NCI-H1436 treated with DMSO at 0.1 percent for 48 hours (cell line): ENCODE measurements around the gene CCDC33.

ENCODE experiments used
- DNase-seq: peaks from one replicate; lab custom pipeline; 2025; lab: John Stamatoyannopoulos, UW

The CCDC33 gene

DNA sequence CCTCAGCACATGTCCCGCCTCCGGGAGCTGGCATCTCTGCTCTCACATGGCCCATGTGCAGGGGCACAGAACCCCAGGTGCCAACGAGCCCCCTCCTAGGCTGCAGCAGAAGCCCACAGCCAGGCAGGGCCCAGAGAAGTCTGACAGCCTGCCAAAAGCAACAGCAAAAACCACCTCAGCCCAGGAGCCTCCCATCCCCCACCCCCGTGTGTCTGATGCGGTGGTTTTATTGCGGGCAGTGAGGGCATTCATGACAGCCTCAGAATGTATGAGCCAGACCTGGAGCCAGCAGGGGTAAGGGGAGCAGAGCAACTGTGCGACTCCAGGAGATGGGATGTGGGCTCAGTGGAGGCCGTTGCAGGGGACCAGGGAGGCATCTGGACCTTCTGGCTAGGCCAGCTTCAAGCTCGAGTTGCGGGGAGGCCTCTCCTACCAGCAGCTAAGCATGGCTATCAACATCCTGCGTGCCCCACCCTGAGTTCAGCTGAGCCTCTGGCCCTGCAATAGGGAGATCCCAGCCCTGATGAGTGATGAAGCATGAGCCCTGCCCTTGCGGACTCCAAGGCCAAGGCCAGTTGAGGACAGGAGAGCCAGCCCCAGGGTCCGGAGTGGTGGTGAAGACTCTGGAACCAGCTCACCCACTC, 78.8 kb downstream of the CCDC33 start:
- DNase-seq: no peak

DNA sequence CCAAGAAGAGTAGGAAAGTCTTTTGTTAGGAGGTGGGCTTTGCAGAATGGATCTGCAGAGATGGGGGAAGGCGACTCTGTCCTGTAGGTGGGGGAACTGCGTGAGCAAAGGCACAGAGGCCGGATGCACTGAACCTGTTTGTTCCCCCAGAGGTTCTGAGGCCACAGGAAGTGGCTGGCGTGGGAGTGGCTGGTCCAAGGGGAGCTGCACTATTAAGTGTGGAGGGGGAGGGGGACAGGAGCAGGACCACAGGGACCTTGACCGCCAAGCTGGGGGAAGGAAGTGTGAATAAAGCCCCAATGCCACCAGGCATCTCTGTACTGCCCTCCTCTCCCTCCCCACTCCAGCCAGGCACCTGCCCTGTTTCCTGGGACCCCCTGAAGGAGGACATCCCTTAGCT, 79.5 kb downstream of the CCDC33 start:
- no peak for DNase-seq

DNA sequence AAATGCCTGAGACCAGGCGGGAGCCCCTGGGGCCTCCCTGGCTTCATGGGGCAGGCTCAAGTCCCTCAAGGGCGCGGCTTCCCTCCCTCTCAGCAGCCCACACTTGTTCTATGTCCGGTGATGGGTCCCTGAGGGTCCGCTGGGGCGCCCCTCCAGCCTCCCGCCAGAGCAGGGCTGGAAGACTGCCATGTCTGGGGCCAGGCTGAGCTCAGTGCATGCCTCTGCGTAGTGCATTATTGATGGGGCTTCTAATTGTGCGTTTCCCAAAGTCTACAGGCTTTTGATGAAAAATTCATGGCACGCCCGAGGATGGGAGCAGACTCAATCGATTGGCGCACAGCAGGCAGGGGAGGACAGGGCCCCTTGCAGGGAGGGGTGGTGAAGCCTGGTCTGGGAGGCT, 80.0 kb downstream of the CCDC33 start:
- DNase-seq: no peak

DNA sequence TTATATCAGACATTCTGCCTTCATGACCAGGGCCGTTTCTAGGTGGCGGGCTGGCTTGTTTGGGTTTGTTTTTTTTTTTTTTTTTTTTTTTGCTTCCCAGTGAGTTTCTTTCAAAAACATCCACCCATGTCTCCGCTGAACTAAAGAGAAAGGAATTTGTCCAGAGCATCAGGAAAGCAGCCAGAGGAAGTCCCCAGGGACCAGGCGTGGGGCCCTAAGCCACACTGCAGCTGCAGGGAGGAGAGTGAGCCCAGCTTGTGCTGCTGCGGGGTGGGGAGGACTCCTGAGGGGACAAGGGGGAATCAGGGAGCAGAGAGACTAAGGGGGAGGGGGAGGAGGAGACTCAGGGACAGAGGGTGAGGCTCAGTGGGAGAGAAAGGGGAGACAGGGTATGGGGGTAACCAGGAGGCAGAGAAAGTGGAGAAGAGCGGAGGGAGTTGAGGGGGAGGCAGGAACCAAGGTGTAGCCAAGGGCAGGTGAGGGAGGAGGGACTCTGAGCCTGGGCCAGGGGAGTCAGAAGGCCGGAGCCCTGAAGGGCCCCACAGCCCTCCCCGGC, 81.8 kb downstream of the CCDC33 start:
- DNase-seq: peak; percentile 36

DNA sequence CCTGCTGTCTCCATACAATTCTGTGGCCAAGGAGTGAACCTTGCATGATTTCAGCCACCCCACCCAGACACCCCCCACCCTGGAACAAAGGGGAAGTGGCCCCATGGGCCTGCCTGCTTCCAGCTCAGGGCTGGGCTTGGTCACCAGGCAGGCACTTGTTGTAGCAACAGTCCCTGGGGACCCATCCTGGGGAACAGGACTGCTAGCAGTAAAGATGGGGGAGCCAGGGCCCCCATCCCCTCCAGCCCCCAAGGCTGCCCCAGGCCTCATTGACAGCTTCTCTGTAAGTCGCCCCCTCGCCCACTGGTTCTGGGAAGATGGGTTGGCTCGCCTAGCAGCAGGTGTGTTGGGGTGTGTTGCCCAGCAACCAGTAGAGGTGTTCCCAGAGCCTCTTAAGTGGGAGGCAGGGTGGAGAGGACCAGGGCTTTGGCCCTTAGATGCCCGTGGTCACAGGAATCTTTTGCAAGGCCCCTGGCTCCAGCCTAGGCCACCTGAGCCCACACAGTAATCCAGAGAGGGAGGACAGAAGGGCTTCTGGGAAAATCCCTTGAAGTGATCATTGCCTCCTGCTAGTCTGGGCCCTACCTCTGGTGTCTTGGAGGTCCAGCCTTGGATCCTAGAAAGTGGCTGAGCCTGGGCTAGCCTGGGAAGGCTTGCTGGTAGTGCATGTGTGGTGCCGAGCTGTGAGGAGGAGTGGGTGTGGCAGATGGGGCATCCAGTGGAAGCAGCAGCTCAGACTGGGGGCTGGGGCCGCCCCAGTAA, 82.4 kb downstream of the CCDC33 start:
- DNase-seq: peak; percentile 45

DNA sequence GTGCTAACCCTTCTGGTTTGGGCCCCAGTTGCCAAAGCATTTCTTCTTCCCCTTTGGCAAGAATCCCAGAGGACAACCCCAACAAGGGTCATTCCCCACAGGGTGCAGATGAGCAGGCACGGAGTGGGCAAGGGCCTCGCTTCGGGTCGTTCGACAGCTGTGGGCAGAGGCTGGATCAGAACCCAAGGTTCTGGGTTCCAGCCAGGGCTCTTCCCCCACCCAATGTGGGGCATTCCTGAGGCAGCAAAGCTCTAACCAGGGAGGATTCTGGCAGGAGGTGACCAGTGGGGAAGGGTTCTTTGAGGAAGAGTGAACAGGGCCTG, 83.0 kb downstream of the CCDC33 start:
- DNase-seq: no peak

DNA sequence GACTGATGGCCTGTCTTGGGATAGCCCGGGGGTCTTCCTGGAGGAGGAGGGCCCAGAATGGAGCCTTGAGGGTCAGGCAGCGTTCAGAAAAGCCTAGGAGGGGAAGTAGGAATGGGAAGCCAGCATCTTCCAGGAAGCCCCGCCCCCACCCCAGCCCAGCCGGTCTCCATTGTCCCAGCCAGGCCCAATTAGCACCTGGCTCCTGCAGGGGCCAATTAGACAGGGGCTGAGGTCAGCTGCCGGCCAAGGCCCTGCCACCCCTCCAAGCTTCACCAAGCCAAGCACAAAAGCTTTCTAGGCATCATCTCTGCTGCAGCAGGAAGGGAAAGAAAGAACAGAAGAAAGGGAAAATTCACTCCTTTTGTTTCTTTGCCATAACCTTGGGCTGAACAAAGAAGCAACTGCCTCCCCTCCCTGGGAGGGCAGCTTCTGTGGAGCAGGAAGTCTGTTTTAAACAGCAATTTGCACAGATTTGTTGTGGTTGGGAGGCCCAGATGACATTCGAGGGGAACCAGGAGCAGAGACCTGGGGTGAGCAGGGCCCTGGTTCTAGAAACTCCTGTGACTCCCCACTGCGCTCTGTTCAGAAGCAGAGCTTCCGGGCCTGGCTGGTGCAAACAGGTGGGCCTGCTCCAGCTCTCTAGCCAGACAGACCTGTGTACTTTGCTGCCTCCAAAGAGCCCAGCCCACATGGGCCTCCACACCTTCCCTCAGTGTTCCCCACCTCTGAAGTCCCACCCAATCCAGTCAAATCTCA, 83.6 kb downstream of the CCDC33 start:
- DNase-seq: no peak

DNA sequence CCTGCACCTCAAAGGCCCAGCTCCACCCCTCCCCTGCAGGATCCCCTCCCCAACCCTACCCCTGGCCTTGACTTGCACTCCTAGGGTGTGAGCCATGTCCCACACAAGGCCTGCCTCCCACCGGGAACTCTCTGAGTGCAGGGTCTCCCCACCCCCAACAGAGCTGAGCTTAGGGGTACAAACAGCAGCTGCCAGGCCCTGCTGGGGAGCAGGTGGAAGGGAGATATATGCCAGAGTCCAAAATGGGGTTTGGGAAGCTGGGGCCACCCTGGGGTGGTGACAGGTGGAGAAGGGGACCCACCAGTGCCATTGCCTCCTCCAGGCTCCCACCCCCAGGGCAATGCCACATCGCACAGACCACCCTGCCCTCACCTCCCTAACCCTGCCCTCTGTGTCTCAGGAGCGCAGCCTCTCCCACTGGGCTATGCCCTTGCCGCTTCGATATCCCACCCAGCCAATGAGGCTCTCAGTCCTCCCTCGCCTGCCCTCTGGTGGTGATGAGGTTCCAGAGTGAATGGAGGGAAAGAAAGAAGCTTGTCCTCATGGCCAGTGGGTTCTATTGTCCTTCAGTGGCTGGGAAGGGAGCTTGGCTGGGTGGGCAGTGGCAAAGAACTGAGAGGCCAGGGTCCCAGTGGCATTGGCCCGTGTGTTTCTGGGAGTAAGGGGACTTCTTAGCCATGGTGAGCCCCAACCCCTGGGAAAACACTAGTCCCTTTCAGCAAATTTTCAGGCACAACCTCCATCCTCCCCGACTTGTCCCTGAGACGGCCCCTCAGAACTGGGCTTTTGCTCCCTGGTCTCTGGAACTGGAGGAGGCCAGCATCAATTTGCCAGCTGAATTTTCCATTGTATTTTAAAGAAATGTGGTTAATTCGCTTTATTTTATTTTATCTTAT, 84.5 kb downstream of the CCDC33 start:
- no peak for DNase-seq

DNA sequence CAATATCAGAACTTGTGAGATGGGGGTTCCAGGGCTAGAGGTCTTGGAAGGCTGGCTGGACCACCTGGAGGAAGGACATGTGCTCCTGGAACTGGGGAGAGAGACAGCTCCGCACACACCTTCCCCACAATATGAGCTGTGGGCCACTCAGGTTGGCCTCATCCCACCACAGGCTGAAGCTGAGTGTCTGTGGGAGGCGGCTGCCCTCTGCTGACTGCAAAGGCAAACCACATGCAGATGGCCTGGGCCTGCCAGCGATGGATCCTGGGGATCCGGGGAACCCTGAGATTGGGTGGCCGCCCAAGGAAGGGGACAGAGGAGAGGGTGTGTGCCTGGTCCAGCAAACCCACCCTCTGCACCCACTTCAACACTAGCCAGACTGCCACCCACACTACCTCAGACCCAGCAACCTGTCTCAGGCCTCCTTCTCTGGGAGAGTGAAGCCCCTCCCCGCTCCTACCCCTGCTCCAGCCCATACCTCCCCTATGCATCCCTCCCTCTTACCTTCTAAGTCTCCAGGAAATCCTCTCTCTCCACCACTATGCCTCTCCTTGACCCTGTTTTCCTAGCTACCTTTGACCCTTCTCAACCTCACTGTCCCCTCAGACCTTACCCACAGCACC, 86.5 kb downstream of the CCDC33 start:
- peak; percentile 31 for DNase-seq

DNA sequence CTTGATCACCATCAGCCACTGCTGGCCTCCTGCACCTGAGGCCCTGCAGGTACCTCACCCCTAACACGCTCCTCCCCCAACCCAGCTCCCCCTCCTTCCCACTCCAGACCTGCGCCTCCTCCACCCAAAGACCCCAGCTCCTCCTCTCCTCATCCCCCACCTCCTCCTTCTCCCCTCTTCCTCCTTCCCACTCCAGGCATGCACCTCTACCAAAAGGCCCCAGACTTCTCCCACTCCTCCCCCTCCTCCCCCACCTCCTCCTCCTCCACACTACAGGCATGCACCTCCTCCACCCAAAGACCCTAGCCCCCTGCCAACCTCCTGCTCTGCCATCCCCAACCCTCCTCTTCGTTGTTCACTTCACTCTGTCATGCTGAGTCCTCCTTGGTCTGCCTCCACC, 88.6 kb downstream of the CCDC33 start:
- no peak for DNase-seq

DNA sequence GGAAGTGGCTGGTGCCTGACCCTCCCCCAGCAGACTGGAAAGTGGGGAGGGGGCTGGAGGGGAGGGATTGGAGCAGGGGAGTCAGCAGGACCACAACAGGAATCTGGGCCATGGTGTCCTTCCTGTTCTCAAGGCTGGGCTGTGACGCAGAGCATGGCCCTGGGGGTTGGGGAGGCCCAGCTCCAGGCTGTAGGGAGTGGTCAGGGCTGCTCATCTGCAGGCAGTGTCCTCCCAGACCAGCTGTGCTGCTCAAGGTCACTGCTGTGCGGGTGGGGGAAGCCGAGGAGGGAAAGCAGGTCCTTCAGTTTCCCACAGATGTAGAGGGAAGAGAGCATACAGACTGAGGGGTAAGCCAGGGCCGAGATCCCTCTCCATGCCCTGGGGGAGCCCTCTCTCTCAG, 90.6 kb downstream of the CCDC33 start:
- no peak for DNase-seq

DNA sequence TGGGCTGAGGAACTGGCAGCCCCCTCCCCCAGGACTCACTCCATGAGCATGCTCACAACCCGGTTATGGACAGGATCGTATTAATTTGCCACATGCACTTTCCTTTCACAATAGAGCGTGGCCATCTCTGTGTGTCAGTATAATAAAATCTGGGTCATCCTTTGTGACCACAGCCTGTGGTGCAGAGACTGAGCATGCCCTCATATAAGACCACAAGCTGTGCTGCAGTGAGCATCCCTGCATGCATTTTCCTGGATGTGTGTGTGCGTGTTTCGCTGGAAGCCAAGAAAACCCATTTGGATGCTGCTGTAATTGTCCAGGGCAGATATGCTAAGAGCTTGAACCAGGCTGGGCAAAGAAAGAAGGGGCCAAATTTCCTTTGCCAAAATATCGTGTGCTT, 91.6 kb downstream of the CCDC33 start:
- no peak for DNase-seq

DNA sequence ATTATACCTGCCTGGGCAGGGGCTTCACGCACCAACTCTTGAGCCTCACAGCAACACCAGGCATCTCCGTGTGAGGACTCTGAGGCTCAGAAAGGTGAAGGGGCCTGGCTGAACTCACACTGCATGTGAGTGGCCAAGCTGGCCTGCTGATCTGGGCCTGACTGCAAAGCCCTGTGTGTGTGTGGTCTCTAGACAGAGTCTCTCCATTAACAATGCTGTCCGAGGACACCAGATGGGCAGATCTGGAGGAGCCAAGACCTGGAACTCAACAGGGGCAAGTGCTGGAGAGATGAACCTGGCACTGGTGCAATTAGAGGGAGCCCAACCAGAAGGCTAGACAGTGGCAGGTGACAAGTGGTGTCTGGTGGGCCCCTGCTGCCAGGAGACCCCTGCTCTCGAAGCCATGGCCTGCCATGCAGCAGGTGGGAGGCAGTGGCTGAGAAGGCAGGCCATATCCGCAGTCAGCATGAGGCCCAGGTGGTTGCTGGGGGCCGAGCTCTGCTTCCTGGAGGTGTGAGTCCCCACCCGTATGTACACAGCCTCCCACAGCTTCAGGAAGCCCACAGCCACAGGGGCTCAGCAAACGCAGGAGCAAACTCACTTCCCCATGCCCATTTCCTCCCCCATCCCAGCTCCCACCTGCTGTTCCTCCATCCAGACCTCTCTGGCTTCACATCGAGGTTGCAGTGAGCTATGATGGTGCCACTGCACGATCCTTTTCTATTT, 92.4 kb downstream of the CCDC33 start:
- no peak for DNase-seq

DNA sequence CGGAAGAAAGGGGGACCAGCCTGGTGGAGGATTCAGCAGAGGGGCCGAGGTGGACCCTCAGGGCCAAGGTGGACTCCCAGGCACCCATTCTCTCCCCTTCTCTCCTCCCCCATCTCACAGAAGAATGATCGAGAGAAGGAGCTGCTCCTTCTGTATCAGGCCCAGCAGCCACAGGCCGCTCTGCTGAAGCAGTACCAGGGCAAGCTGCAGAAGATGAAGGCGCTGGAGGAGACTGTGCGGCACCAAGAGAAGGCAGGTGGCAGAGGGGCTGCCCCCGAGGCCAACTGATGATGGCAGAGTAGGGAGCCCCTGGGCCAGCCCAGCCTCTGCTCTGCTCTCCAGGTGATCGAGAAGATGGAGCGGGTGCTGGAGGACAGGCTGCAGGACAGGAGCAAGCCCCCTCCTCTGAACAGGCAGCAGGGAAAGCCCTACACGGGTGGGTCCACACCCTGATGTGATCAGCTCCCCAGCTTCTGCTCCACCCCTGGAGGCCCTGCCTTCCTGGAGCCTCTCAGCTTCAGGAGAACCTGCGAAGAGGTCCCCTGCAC, 94.8 kb downstream of the CCDC33 start:
- no peak for DNase-seq

DNA sequence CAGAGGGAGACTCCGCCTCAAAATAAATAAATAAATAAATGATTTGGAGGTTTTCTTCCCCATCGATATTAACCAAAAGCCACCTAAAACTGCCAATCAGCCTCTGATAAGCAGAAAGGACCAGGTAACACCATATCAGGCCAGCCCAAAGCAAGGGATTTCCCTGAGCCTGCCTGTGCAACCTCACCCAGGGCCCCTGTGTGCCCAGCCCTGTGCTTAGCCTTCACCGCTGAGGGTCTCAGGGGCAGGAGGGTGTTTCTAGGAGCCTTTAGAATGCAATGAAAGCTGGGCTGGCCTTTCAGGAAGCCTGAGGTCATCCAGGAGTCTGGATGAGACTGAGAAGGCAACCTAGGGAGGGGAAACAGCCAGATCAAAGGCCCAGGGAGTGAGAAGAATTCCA, 95.9 kb downstream of the CCDC33 start:
- no peak for DNase-seq

DNA sequence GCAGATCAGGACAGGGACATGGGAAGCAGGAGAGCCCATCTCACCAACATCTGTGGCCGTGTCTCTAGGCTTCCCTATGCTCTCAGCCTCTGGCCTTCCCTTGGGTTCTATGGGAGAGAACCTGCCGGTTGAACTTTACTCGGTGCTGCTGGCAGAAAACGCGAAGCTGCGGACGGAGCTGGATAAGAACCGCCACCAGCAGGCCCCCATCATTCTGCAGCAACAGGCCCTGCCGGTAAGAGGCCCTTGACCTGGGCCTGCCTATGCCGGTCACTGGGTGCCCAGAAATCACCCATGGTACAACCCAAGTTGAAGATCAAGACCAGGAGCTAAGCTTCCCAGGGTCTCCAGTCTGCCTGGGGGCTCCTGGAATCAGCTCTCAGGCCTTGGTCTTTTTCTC, 96.5 kb downstream of the CCDC33 start:
- DNase-seq: no peak

DNA sequence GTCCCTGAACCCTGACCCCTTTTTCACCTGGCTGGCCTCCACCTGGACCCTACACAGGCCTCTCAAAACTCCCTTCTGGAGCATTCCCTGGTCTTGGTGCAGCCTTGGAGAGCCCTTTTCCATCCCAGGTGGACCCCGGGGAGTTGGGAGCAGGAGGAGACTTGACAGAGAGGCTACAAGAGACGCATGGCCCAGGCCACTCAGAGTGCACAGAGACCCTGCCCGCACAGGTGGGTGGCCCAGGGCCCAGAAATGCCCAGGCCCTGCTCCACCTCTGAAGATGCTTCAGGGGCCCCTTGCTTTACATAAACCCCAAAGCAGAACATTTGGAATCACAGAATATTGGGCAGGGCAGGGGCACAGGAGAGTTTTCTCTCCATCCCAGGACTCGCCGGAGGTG, 97.0 kb downstream of the CCDC33 start:
- no peak for DNase-seq

DNA sequence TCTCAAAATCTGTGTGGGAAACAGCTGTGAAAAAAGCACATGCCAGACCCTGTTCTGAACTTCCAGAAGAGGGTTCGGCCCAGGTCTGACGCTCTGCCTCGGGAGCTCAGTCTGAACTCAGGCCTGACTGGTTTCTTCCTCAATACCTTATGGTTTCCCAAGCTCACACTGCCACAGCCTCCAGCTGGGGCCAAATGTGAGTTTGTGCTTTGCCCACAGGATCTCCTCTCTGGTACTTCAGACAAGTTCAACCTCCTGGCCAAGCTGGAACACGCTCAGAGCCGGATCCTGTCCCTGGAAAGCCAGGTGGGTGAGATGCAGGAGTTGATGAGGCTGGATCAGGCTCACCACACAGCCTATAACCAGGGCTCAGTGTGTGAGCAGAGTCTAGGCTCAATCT, 97.5 kb downstream of the CCDC33 start:
- no peak for DNase-seq

DNA sequence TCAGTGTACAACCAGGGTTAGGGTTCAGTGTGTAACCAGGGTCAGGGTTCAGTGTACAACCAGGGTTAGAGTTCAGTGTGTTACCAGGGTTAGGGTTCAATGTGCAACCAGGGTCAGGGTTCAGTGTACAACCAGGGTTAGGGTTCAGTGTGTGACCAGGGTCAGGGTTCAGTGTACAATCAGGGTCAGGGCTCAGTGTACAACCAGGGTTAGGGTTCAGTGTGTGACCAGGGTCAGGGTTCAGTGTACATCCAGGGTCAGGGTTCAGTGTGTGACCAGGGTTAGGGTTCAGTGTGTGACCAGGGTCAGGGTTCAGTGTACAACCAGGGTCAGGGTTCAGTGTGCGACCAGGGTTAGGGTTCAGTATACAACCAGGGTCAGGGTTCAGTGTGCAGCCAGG, 98.0 kb downstream of the CCDC33 start:
- DNase-seq: no peak

DNA sequence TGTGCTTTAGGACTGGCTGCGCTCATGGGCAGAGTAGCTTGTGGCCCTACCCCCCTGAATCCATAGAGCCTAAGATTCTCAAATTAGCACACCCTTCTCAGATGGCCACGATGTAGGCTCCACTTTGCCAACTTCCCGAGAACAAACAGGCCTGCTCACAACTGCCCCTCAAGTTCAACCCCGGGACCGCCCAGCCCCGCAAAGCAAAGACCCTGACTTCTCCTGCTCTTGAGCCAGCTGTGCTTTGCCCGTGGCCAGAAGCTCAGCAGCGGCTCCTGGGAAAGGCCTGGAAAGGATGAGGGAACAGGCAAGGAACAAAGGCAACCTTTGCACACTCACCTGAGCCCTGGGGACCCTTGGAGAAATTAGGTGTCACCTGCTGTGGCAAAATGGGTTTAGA, 99.3 kb downstream of the CCDC33 start:
- DNase-seq: no peak
